SK-N-SH treated with all-trans-retinoic acid at 6 μM for 48 hours (cell line): ENCODE measurements around the gene RAPGEF4.

Experiments used
- ATAC-seq: fragments of 200-7000 bp; cut with Tn5 transposase; 3 replicates; pipeline ENCODE4 v1.9.1; 2020; ENCODE audit warnings: mild to moderate bottlenecking, moderate library complexity
- ARNTL ChIP-seq: fragments of 450-650 bp; formaldehyde crosslinking; IDR thresholded peaks from 2 replicates; pipeline ENCODE4 v1.5.0; 2020; ENCODE audit warnings: low read depth, mild to moderate bottlenecking, moderate library complexity, borderline replicate concordance
- BACH2 ChIP-seq: fragments of 250-450 bp; sonication (Bioruptor Pico); IDR thresholded peaks from 2 replicates; pipeline ENCODE4 v1.9.0; 2021; ENCODE audit warnings: mild to moderate bottlenecking, borderline replicate concordance
- ESRRG ChIP-seq: fragments of 250-450 bp; sonication (Bioruptor Pico); IDR thresholded peaks from 2 replicates; pipeline ENCODE4 v1.6.1; 2021; ENCODE audit warnings: mild to moderate bottlenecking
- GLIS3 ChIP-seq: fragments of 250-450 bp; sonication (Bioruptor Pico); IDR thresholded peaks from 2 replicates; pipeline ENCODE4 v1.5.0; 2020; ENCODE audit warnings: mild to moderate bottlenecking, moderate library complexity
- ISL1 ChIP-seq: fragments of 250-450 bp; sonication (Bioruptor Pico); IDR thresholded peaks from 2 replicates; pipeline ENCODE4 v2.1.2; 2022; ENCODE audit warnings: mild to moderate bottlenecking, moderate library complexity
- OSR1 ChIP-seq: fragments of 250-450 bp; sonication (Bioruptor Pico); IDR thresholded peaks from 2 replicates; pipeline ENCODE4 v1.8.0; 2022; ENCODE audit warnings: moderate library complexity, mild to moderate bottlenecking, inconsistent platforms
- PPARA ChIP-seq: fragments of 250-450 bp; sonication (Bioruptor Pico); IDR thresholded peaks from 2 replicates; pipeline ENCODE4 v1.5.0; 2020; ENCODE audit warnings: mild to moderate bottlenecking, borderline replicate concordance
- SNAI2 ChIP-seq: fragments of 250-450 bp; sonication (Bioruptor Pico); IDR thresholded peaks from 2 replicates; pipeline ENCODE4 v1.5.0; 2020; ENCODE audit warnings: mild to moderate bottlenecking, moderate library complexity
- TCF4 ChIP-seq: fragments of 250-450 bp; sonication (Bioruptor Pico); IDR thresholded peaks from 2 replicates; pipeline ENCODE4 v1.8.0; 2021; ENCODE audit warnings: mild to moderate bottlenecking, moderate library complexity, borderline replicate concordance
- ZFP3 ChIP-seq: fragments of 250-450 bp; sonication (Bioruptor Pico); IDR thresholded peaks from 2 replicates; pipeline ENCODE4 v1.5.0; 2020; ENCODE audit warnings: mild to moderate bottlenecking, moderate library complexity
- ZFP30 ChIP-seq: fragments of 450-650 bp; formaldehyde crosslinking; IDR thresholded peaks from 2 replicates; pipeline ENCODE4 v1.5.0; 2022; ENCODE audit warnings: mild to moderate bottlenecking, moderate library complexity
- ZNF565 ChIP-seq: fragments of 450-650 bp; formaldehyde crosslinking; conservative IDR thresholded peaks from 2 replicates; pipeline ENCODE4 v1.5.0; 2020; ENCODE audit warnings: low read depth, mild to moderate bottlenecking, moderate library complexity
- ZNF70 ChIP-seq: fragments of 450-650 bp; formaldehyde crosslinking; IDR thresholded peaks from 2 replicates; pipeline ENCODE4 v1.5.0; 2020; ENCODE audit warnings: mild to moderate bottlenecking, moderate library complexity
- ZNF8 ChIP-seq: fragments of 450-650 bp; formaldehyde crosslinking; IDR thresholded peaks from 2 replicates; pipeline ENCODE4 v1.5.0; 2020; ENCODE audit warnings: mild to moderate bottlenecking, moderate library complexity
- TF ChIP-seq, protein P1 (sequence below): fragments of 250-450 bp; sonication (Bioruptor Pico); IDR thresholded peaks from 2 replicates; pipeline ENCODE4 v1.5.1; 2020; ENCODE audit warnings: low read depth, mild to moderate bottlenecking, moderate library complexity
- TF ChIP-seq, protein P2 (sequence below): fragments of 250-450 bp; sonication (Bioruptor Pico); IDR thresholded peaks from 2 replicates; pipeline ENCODE4 v1.5.1; 2021; ENCODE audit warnings: mild to moderate bottlenecking, moderate library complexity
- TF ChIP-seq, protein P3 (sequence below): fragments of 250-450 bp; sonication (Bioruptor Pico); IDR thresholded peaks from 2 replicates; pipeline ENCODE4 v1.5.0; 2020; ENCODE audit warnings: mild to moderate bottlenecking, moderate library complexity
- TF ChIP-seq, protein P4 (sequence below): fragments of 250-450 bp; sonication (Bioruptor Pico); IDR thresholded peaks from 2 replicates; pipeline ENCODE4 v1.8.0; 2021; ENCODE audit warnings: low read depth, mild to moderate bottlenecking, moderate library complexity, borderline replicate concordance
- TF ChIP-seq, protein P5 (sequence below): fragments of 250-450 bp; sonication (Bioruptor Pico); IDR thresholded peaks from 2 replicates; pipeline ENCODE4 v1.8.0; 2020; ENCODE audit warnings: mild to moderate bottlenecking, moderate library complexity, borderline replicate concordance

Gene RAPGEF4

DNA sequence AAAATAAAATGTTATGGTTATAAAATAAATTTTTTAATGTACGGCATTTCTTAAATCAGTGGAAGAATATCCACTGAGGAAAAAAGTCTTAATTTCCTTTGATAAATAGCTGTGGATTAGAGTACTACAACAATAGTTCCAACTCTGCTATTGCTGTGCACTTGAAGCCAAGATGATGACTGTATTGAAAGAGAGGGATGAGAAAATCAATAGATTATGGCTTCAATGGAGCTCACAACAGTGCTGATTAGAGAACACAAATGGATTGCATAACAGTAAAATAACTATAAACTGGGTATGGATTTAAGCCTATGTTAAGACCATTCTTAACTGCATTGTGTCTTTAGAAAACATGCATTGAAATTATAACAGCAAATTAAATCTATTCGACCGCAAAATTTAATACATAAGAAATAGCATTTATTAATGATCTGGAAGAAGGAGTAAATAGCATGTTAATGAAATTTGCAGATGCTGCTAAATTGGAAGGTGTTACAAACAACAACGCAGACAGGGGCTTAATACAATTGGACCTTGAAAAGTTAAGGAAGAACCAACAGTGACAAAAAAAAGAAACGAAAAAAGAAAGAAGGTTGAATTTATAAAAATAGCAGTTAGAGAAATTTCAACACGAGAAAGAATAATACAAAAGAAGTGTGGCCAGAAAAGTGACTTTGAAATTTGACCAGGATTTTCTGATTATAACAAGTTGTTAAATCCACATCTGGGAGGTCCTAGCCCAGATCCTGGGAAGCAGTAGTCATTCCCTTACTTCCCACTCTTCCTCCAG is 331.4 kb downstream of the RAPGEF4 start:
- TF ChIP-seq PPARA (CRISPR knock-in tag) (no peak), TCF4 (CRISPR knock-in tag) (no peak), ZFP3 (CRISPR knock-in tag) (no peak), ISL1 (CRISPR knock-in tag) (no peak), GLIS3 (CRISPR knock-in tag) (no peak), ZNF8 (CRISPR knock-in tag) (no peak), OSR1 (CRISPR knock-in tag) (no peak), ZNF565 (CRISPR knock-in tag) (no peak), BACH2 (CRISPR knock-in tag) (no peak), SNAI2 (CRISPR knock-in tag) (no peak), ESRRG (CRISPR knock-in tag) (no peak), ZFP30 (CRISPR knock-in tag) (no peak), ARNTL (CRISPR knock-in tag) (no peak)
- TF ChIP-seq, protein P1, sequence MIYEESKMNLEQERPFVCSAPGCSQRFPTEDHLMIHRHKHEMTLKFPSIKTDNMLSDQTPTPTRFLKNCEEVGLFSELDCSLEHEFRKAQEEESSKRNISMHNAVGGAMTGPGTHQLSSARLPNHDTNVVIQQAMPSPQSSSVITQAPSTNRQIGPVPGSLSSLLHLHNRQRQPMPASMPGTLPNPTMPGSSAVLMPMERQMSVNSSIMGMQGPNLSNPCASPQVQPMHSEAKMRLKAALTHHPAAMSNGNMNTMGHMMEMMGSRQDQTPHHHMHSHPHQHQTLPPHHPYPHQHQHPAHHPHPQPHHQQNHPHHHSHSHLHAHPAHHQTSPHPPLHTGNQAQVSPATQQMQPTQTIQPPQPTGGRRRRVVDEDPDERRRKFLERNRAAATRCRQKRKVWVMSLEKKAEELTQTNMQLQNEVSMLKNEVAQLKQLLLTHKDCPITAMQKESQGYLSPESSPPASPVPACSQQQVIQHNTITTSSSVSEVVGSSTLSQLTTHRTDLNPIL (CRISPR knock-in tag) = no peak
- TF ChIP-seq, protein P2, sequence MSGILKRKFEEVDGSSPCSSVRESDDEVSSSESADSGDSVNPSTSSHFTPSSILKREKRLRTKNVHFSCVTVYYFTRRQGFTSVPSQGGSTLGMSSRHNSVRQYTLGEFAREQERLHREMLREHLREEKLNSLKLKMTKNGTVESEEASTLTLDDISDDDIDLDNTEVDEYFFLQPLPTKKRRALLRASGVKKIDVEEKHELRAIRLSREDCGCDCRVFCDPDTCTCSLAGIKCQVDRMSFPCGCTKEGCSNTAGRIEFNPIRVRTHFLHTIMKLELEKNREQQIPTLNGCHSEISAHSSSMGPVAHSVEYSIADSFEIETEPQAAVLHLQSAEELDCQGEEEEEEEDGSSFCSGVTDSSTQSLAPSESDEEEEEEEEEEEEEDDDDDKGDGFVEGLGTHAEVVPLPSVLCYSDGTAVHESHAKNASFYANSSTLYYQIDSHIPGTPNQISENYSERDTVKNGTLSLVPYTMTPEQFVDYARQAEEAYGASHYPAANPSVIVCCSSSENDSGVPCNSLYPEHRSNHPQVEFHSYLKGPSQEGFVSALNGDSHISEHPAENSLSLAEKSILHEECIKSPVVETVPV = no peak
- TF ChIP-seq, protein P3, sequence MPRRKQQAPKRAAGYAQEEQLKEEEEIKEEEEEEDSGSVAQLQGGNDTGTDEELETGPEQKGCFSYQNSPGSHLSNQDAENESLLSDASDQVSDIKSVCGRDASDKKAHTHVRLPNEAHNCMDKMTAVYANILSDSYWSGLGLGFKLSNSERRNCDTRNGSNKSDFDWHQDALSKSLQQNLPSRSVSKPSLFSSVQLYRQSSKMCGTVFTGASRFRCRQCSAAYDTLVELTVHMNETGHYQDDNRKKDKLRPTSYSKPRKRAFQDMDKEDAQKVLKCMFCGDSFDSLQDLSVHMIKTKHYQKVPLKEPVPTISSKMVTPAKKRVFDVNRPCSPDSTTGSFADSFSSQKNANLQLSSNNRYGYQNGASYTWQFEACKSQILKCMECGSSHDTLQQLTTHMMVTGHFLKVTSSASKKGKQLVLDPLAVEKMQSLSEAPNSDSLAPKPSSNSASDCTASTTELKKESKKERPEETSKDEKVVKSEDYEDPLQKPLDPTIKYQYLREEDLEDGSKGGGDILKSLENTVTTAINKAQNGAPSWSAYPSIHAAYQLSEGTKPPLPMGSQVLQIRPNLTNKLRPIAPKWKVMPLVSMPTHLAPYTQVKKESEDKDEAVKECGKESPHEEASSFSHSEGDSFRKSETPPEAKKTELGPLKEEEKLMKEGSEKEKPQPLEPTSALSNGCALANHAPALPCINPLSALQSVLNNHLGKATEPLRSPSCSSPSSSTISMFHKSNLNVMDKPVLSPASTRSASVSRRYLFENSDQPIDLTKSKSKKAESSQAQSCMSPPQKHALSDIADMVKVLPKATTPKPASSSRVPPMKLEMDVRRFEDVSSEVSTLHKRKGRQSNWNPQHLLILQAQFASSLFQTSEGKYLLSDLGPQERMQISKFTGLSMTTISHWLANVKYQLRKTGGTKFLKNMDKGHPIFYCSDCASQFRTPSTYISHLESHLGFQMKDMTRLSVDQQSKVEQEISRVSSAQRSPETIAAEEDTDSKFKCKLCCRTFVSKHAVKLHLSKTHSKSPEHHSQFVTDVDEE = no peak
- TF ChIP-seq, protein P4, sequence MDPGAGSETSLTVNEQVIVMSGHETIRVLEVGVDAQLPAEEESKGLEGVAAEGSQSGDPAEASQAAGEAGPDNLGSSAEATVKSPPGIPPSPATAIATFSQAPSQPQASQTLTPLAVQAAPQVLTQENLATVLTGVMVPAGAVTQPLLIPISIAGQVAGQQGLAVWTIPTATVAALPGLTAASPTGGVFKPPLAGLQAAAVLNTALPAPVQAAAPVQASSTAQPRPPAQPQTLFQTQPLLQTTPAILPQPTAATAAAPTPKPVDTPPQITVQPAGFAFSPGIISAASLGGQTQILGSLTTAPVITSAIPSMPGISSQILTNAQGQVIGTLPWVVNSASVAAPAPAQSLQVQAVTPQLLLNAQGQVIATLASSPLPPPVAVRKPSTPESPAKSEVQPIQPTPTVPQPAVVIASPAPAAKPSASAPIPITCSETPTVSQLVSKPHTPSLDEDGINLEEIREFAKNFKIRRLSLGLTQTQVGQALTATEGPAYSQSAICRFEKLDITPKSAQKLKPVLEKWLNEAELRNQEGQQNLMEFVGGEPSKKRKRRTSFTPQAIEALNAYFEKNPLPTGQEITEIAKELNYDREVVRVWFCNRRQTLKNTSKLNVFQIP = no peak
- TF ChIP-seq, protein P5, sequence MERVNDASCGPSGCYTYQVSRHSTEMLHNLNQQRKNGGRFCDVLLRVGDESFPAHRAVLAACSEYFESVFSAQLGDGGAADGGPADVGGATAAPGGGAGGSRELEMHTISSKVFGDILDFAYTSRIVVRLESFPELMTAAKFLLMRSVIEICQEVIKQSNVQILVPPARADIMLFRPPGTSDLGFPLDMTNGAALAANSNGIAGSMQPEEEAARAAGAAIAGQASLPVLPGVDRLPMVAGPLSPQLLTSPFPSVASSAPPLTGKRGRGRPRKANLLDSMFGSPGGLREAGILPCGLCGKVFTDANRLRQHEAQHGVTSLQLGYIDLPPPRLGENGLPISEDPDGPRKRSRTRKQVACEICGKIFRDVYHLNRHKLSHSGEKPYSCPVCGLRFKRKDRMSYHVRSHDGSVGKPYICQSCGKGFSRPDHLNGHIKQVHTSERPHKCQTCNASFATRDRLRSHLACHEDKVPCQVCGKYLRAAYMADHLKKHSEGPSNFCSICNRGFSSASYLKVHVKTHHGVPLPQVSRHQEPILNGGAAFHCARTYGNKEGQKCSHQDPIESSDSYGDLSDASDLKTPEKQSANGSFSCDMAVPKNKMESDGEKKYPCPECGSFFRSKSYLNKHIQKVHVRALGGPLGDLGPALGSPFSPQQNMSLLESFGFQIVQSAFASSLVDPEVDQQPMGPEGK = no peak
- ATAC-seq = no peak

DNA sequence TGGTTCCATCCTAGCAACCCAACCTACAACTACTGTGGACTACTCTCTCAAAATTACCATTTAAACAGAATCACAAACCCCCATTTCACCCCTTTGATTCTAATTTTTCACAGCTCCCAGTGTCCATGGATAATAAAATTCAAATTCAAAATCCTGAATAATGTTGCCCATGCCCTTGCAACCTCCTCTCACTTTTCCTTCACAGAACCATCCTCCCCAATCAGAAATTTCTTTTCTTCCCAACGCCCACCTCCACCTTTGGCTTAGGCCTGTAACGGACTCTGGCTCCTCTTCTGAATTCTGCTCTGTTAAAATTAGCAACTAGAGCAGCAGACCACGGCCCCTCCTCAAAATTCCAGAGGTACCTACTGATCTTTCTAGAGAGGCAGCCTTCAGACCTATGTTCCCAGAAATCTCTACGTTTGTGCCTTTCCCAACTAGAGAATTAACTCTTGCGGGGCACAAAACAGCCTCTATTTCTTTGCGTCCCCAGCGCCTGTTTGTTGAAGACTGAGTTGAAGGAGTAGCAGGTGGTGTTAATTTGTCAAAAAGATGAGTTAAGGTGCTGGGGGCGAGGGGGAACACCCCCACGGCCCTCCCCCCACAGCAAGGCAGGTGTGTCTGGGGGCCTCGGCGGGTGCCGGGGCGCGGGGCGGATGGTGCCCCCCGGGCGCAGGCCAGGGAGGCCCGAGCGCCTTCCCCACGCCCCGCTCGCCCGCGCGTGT is 339.6 kb downstream of the RAPGEF4 start:
- peak; percentile 96 for TF ChIP-seq ZNF70 (CRISPR knock-in tag)
- TF ChIP-seq ESRRG (CRISPR knock-in tag) = no peak
- TF ChIP-seq, all 23 proteins: peak for 1
- no peak for ATAC-seq
